HepG2 (cell line): ENCODE measurements around the gene THAP5. TPM values are rescaled to one million over a fixed set of nuclear protein-coding genes. Genes with fewer than 3 reads are reported as not detected.

Experiments
- ATAC-seq: fragments of 200-7000 bp; cut with Tn5 transposase; 3 replicates; pipeline ENCODE4 v1.9.1; 2020; ENCODE audit warnings: mild to moderate bottlenecking, moderate library complexity
- BruUV-seq: library from RNA; stranded (reverse); fragments of 400-500 nt; replicated peaks from 2 replicates; lab custom pipeline; 2021; lab: Mats Ljungman, UMichigan
- CTCF ChIA-PET: fragments of 300-600 bp; formaldehyde crosslinking; extraction: SDS; loops from one replicate; lab custom pipeline; 2021; ENCODE audit warnings: low total read pairs, inconsistent platforms, low intra/inter-chr PET ratio; lab: Yijun Ruan, JAX
- POLR2A ChIA-PET: fragments of 350-600 bp; sonication (Branson Sonifier 250); formaldehyde crosslinking; loops from one replicate; lab custom pipeline; 2020; ENCODE audit warnings: antibody characterized with exemption, inconsistent platforms; lab: Yijun Ruan, JAX
- DNase-seq: peaks from one replicate; pipeline ENCODE4 v3.0.0-alpha.2; 2015; ENCODE audit warnings: low spot score
- FAIRE-seq: peaks from 3 replicates; lab custom pipeline; 2011; peaks lifted over from hg19 to GRCh38; lab: Jason Lieb, UNC
- H2AFZ ChIP-seq: one replicate; pipeline ENCODE4 v1.6.1; 2011; ENCODE audit warnings: low read length, inconsistent platforms
- H3K27ac ChIP-seq: fragments of 300-600 bp; 3 replicates; pipeline ENCODE4 v1.8.0; 2011; ENCODE audit warnings: mixed run types, mild to moderate bottlenecking, mixed read lengths, low read length, inconsistent platforms; ENCODE audit not compliant: insufficient read depth; ENCODE audit errors: extremely low read length
- H3K27me3 ChIP-seq, 2 experiments: fragments of 200-600 bp in 1 of 2; 2 replicates in 1 of 2; 3 replicates in 1 of 2; pipeline versions ENCODE4 v1.6.0 to v1.8.0; 2011; ENCODE audit warnings: low read length in 2 of 2, mild to moderate bottlenecking in 2 of 2, moderate library complexity in 2 of 2, inconsistent platforms in 1 of 2; ENCODE audit not compliant: insufficient read depth in 2 of 2, control insufficient read depth in 1 of 2
- H3K36me3 ChIP-seq, 2 experiments: fragments of 200-600 bp in 1 of 2; replicated peaks in 1 of 2; 2 replicates in 1 of 2; 3 replicates in 1 of 2; pipeline versions ENCODE4 v1.5.1 to v1.8.0; 2011; ENCODE audit warnings: low read length in 2 of 2, inconsistent platforms in 1 of 2; ENCODE audit not compliant: insufficient read depth in 2 of 2, control insufficient read depth in 1 of 2
- H3K4me1 ChIP-seq: 2 replicates; pipeline ENCODE4 v1.5.1; 2012; ENCODE audit warnings: low read length, inconsistent platforms; ENCODE audit not compliant: insufficient read depth
- H3K4me2 ChIP-seq: 2 replicates; pipeline ENCODE4 v1.6.0; 2011; ENCODE audit warnings: low read depth, low read length, inconsistent platforms
- H3K4me3 ChIP-seq, 3 experiments: fragments of 200-600 bp in 1 of 3; sonication (generic), shearing (Covaris generic) in 1 of 3; replicated peaks in 1 of 3; 2 replicates each; pipeline ENCODE4 v1.5.1; 2011 to 2016; ENCODE audit warnings: low read length in 3 of 3, inconsistent platforms in 2 of 3, low read depth in 2 of 3, mild to moderate bottlenecking in 2 of 3, control low read depth in 1 of 3, mixed read lengths in 1 of 3; ENCODE audit not compliant: insufficient read depth in 1 of 3
- H3K79me2 ChIP-seq: one replicate; pipeline ENCODE4 v1.6.1; 2011; ENCODE audit warnings: low read length, inconsistent platforms; ENCODE audit not compliant: insufficient read depth
- H3K9ac ChIP-seq: 2 replicates; pipeline ENCODE4 v1.6.0; 2011; ENCODE audit warnings: mild to moderate bottlenecking, low read depth, low read length, inconsistent platforms; ENCODE audit not compliant: insufficient read depth
- H3K9me3 ChIP-seq: 2 replicates; pipeline ENCODE4 v1.5.1; 2012; ENCODE audit warnings: mild to moderate bottlenecking, low read length
- H4K20me1 ChIP-seq: 2 replicates; pipeline ENCODE4 v1.6.0; 2011; ENCODE audit warnings: inconsistent platforms, mild to moderate bottlenecking, low read length, moderate library complexity; ENCODE audit not compliant: insufficient read depth
- HMGXB4 ChIP-seq, 2 experiments: sonication (generic) in 1 of 2; formaldehyde crosslinking in 1 of 2; IDR thresholded peaks; 2 replicates each; pipeline versions ENCODE4 v1.4.0 to v1.6.1; 2018 to 2020; ENCODE audit warnings: missing genetic modification reagents in 2 of 2, borderline replicate concordance in 1 of 2, low read depth in 1 of 2, mild to moderate bottlenecking in 1 of 2, missing biosample characterization in 1 of 2
- PBX3 ChIP-seq: sonication (generic); formaldehyde crosslinking; IDR thresholded peaks from 2 replicates; pipeline ENCODE4 v1.8.1; 2023; ENCODE audit warnings: missing genetic modification reagents, inconsistent platforms, borderline replicate concordance
- TFE3 ChIP-seq: IDR thresholded peaks from 2 replicates; pipeline ENCODE4 v1.6.1; 2016
- ZNF501 ChIP-seq: sonication (generic); formaldehyde crosslinking; IDR thresholded peaks from 2 replicates; pipeline ENCODE4 v1.5.1; 2020; ENCODE audit warnings: mild to moderate bottlenecking, moderate library complexity, missing genetic modification reagents
- WGBS: methylation state at CpG from one replicate; pipeline ENCODE4 v1.1.6; 2017; ENCODE audit warnings: low lambda C conversion rate; 5-methylcytosine and 5-hydroxymethylcytosine counted together
- in situ Hi-C: cut with HindIII; loops from 2 replicates; pipeline ENCODE4 v1.10.0; 2017; ENCODE audit warnings: low pct_unique_long_range_greater_than_20kb; ENCODE audit not compliant: extremely low pct_ligation_motif_present
- intact Hi-C: fragments of 100-400 bp; cut with micrococcal nuclease; formaldehyde crosslinking; loops from one replicate; pipeline ENCODE4 v1.10.0; 2022; ENCODE audit not compliant: unreplicated experiment
- polyA plus RNA-seq, 8 experiments: library from polyadenylated mRNA; depleted of rRNA in 3 of 8; stranded (reverse) in 7 of 8; unstranded in 1 of 8; fragments of >200 nt; fragmentation: Illumina TruSeq in 4 of 8; extraction: Trizol in 4 of 8; gene quantifications; 2 replicates each; pipeline versions ENCODE4 v1.2.1 to v1.2.3, GENCODE V29; 2011 to 2016; ENCODE audit warnings: low read depth in 4 of 8, missing spikeins in 1 of 8, mixed read lengths in 1 of 8; ENCODE audit not compliant: insufficient read depth in 1 of 8
- total RNA-seq, 5 experiments: library from RNA; depleted of rRNA; stranded (reverse); fragments of >200 nt; fragmentation: Illumina TruSeq; extraction: Trizol; gene quantifications; 2 replicates each; pipeline ENCODE4 v1.2.3, GENCODE V29; 2016; ENCODE audit warnings: low read depth in 1 of 5

THAP5 gene
- total and polyA plus RNA-seq, 2 of the 13 experiments (the other 11 are each of a cell fraction or from before 2014, with no cell fraction given): 3.6 to 11.8 TPM

GRCh38 chr7:108515013-108515412 is 54.5 kb downstream of the THAP5 start:
- WGBS: 95% methylated on average over 3 of the region's 3 CpGs
- DNase-seq: no peak
- Histone ChIP-seq H3K36me3 (peaks cover 0 to 24% of the 10 kb centered on the region in 2 experiments; a peak in 4 of 5 replicates), H3K79me2 (peaks cover 2% of the 10 kb centered on the region), H2AFZ (no peak overlapping the region), H3K4me1 (no peaks in the 10 kb centered on the region), H3K9ac (no peak overlapping the region), H3K4me3 (no peak overlapping the region), H3K9me3 (no peaks in the 10 kb centered on the region), H3K4me2 (no peak overlapping the region), H3K27me3 (no peaks in the 10 kb centered on the region), H4K20me1 (no peaks in the 10 kb centered on the region), H3K27ac (no peak overlapping the region)
- CTCF ChIA-PET: no interaction called here
- no TSS peak for BruUV-seq
- intact Hi-C loops: no loop called here
- in situ Hi-C loops: no loop called here
- no peak for FAIRE-seq
- POLR2A ChIA-PET: no interaction called here
- TF ChIP-seq PBX3 (CRISPR knock-in tag): no peak
- no peak for TF ChIP-seq HMGXB4 (CRISPR knock-in tag; IDR thresholded peaks at IDR 0.05; ENCODE audit: borderline replicate concordance in 1 of 2, low read depth in 1 of 2)
- TF ChIP-seq TFE3 (CRISPR knock-in tag): no peak
- no peak for TF ChIP-seq ZNF501
- no peak for ATAC-seq

Other genes with a start within 250 kb of the THAP5 start
- gene NRCAM, start 113.3 kb downstream of the THAP5 start, total RNA-seq (2016; rRNA removed; fragmentation: Illumina TruSeq; extraction: Trizol): 0.31 and 0.39 TPM in 2 replicates
- 0.31 and 0.33 TPM in 2 replicates for gene NRCAM, start 113.3 kb downstream of the THAP5 start, polyA plus RNA-seq (2011; rRNA removed)
- 11.4 and 15.6 TPM in 2 replicates for gene PNPLA8, start 43.6 kb downstream of the THAP5 start, total RNA-seq (2016; rRNA removed; fragmentation: Illumina TruSeq; extraction: Trizol)
- gene PNPLA8, start 43.6 kb downstream of the THAP5 start, polyA plus RNA-seq (2011; rRNA removed): 5.4 and 6.3 TPM in 2 replicates
- 10.8 and 16.4 TPM in 2 replicates for gene DNAJB9, start 168 bp upstream of the THAP5 start, total RNA-seq (2016; rRNA removed; fragmentation: Illumina TruSeq; extraction: Trizol)
- 7.9 and 8.6 TPM in 2 replicates for gene DNAJB9, start 168 bp upstream of the THAP5 start, polyA plus RNA-seq (2011; rRNA removed)